ENCODE data around the gene TAX1BP1.
"Not testable (repeated sequence)": the region's sequence is repeated elsewhere in the genome, so short reads cannot be mapped to it uniquely, and the experiment has no call there.

Gene TAX1BP1

GRCh38 chr7:27850531-27850930 lies 110.6 kb downstream of the TAX1BP1 start:
- DNase-seq: no peak

- not testable (repeated sequence) for DNase-seq
Observed at GRCh38 chr7:27856703-27857485, 116.9 kb downstream of the TAX1BP1 start.

- DNase-seq: no peak
Observed at GRCh38 chr7:27860800-27861199, 120.8 kb downstream of the TAX1BP1 start.

GRCh38 chr7:27861747-27862146 lies 121.8 kb downstream of the TAX1BP1 start:
- no peak for DNase-seq

GRCh38 chr7:27863880-27864279 lies 123.9 kb downstream of the TAX1BP1 start:
- no peak for DNase-seq

- DNase-seq: no peak
Observed at GRCh38 chr7:27866256-27866655, 126.3 kb downstream of the TAX1BP1 start.

- DNase-seq: no peak
Observed at GRCh38 chr7:27866828-27867672, 127.1 kb downstream of the TAX1BP1 start.

GRCh38 chr7:27868131-27868550 lies 128.2 kb downstream of the TAX1BP1 start:
- DNase-seq: no peak

GRCh38 chr7:27869056-27869455 lies 129.1 kb downstream of the TAX1BP1 start:
- DNase-seq: no peak

- DNase-seq: no peak
Observed at GRCh38 chr7:27870595-27870994, 130.6 kb downstream of the TAX1BP1 start.

GRCh38 chr7:27871086-27871485 lies 131.1 kb downstream of the TAX1BP1 start:
- no peak for DNase-seq

GRCh38 chr7:27871866-27872265 lies 131.9 kb downstream of the TAX1BP1 start:
- DNase-seq: no peak

- DNase-seq: no peak
Observed at GRCh38 chr7:27872356-27873275, 132.7 kb downstream of the TAX1BP1 start.

GRCh38 chr7:27873981-27874957 lies 134.3 kb downstream of the TAX1BP1 start:
- no peak for DNase-seq

GRCh38 chr7:27875061-27875460 lies 135.1 kb downstream of the TAX1BP1 start:
- no peak for DNase-seq

GRCh38 chr7:27875832-27876231 lies 135.9 kb downstream of the TAX1BP1 start:
- DNase-seq: no peak

- no peak for DNase-seq
Observed at GRCh38 chr7:27876756-27877155, 136.8 kb downstream of the TAX1BP1 start.
